IPS-NIHi11 (cell line): ENCODE data around the gene C21orf91.
"Not testable (repeated sequence)": the region's sequence is repeated elsewhere in the genome, so short reads cannot be mapped to it uniquely, and the experiment has no call there.

Experiments used
- DNase-seq: peaks from one replicate; pipeline ENCODE4 v3.0.0; 2012; ENCODE audit warnings: mixed read lengths, low spot score

Gene C21orf91

DNA sequence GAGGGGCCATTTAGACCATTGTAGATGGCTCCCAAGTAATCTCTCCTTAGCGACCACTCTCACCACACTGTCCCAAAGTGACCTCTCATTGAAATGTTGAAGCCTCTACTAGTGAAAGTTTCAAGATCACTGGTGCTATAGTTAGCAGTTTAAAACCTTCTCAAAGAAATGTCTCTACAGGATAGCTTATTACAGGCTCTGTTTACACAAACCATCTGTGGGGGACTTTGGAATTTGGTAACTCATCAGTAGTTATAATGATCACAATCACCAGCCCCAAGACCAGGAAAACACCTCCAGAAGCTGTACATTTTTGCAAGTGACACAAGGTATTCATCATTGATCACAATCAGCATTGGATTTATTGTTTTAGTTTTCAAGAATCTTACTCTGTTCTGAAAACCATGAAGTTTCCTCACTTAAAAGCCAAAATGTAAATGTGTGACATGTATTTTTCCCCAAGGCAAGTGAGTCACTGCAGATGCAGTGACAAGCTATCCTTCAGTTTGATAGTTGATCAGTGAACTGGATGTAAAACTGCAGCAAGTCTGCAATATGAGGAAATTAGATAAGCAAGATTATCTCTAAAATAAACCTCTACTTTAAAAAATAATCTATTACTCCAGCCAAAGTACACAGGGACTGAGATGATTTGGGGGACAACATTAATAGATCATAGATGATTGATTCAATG lies 41.9 kb downstream of the C21orf91 start:
- no peak for DNase-seq

GRCh38 chr21:17775431-17776126 lies 43.6 kb downstream of the C21orf91 start:
- DNase-seq: no peak

- DNase-seq: not testable (repeated sequence)
Observed at GRCh38 chr21:17775021-17775420, 44.1 kb downstream of the C21orf91 start.

GRCh38 chr21:17769447-17769845 lies 49.7 kb downstream of the C21orf91 start:
- DNase-seq: no peak

GRCh38 chr21:17768840-17769446 lies 50.2 kb downstream of the C21orf91 start:
- DNase-seq: no peak

DNA sequence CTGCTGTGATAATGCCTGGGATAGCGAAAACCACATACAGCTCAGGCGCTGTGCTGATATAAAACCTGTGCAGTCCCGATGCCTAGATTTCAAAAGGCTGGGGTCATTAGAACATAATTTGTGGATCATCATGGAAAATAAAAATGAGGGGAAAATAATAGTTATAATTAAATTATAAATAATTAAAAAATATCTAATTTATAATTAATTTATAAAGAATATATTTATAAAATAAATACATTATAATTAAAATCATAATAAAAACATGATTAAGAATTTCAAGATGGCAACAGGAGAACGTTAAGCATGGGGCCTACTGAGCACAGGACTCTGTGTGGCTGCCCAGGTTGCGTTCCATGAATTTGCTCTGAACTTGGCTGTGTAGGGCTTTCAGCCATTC lies 53.9 kb downstream of the C21orf91 start:
- DNase-seq: no peak

DNA sequence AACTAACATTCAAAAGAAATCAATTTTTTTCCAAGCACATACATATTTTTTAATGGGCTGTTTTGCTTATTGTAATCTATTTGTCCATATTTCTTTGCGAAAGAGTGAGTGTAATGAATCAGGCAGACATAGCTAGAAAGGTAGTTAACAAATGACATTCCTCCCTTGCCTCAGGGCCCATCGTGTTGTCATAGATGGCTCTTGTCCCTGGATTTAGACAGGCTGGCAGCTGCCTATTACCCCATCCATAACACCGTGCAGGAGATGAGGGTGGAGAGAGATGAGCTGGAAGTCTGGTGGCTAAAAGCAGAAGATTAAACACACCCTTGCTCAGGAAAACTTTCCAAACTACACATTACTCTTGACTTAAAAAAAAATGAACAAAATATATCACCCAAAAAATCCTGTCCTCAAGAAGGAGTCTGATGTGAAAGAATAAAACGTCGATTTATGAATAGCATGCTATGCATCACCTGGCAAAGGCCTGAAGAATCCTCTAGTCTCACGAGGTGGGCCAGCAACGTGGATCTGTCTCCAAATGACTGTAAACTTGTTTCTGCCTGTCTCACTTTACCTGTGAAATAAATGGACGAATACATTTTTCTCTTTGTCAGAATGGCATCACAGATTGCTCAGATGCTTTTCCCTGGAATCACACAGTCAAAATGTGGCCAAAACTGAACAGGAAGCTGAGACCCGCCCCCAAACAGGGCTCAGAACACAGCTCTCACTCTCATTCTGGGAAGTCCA lies 55.7 kb downstream of the C21orf91 start:
- DNase-seq: no peak

GRCh38 chr21:17759511-17760178 lies 59.5 kb downstream of the C21orf91 start:
- no peak for DNase-seq

DNA sequence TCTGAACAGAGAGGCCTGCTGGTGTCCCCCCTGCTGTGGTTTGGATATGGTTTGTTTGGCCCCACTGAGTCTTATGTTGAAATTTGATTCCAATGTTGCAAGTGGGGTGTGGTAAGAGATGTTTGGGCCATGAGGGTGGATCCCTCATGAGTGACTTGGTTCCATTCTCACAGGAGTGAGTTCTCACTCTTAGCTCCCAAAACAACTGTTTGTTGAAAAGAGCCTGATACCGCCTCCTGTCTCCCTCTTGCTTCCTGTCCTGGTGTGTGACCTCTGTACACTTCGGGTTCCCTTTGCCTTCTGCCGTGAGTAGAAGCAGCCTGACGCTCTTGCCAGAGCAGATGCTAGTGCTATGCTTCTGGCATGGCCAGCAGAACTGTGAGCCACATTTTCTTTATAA lies 60.5 kb downstream of the C21orf91 start:
- no peak for DNase-seq

- no peak for DNase-seq
Observed at GRCh38 chr21:17757671-17758070, 61.5 kb downstream of the C21orf91 start.

- DNase-seq: no peak
Observed at GRCh38 chr21:17753736-17754135, 65.4 kb downstream of the C21orf91 start.

DNA sequence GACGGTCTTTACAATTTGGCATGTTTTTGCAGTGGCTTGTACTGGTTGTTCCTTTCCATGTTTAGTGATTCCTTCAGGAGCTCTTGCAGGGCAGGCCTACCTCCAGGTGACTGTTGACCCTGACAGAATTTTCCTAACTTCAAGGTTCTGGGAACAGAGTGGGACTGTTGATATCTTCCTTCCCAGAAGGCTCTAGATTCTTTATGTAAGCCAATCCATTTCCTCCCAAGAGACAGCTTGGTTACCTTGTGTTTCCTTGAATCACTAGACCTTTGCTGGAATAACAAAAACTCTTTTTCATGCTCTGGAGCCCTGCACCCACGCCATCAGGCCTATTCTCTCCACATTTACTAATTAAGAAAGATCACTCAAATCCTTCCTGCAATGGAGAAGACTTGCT lies 67.0 kb downstream of the C21orf91 start:
- no peak for DNase-seq

GRCh38 chr21:17746920-17747319 lies 72.2 kb downstream of the C21orf91 start:
- DNase-seq: no peak

- no peak for DNase-seq
Observed at GRCh38 chr21:17745086-17745485, 74.1 kb downstream of the C21orf91 start.

DNA sequence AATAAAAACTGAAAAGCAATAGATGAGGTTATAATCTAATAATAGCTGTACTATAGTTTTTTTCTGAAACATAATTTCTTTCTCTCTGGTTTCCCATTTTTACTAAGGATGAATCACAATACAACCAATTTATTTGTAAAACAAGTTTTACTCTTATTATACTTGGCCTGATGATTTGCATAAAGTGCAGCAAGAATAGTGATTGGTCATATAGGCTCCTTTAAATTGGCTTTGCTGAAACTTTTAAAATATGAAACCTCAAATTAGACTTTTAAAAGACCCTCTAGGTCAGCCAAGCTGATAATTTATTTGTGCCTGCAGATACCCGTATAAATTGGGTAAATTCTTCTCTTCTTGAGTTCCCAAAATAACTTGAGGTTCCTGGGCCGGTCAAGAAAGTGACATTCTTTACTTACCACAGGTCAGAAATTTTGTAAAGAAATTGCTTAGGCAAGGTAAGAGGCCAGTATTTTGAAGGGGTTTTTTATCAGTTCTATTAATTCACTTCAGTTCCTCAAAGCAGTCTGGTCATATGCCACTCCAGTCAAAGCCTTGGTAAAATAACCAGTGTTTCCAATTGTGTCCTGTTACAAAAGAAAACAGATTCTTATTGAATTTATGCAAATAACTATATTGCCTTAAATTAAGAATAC lies 76.1 kb downstream of the C21orf91 start:
- DNase-seq: no peak

GRCh38 chr21:17742181-17742580 lies 77.0 kb downstream of the C21orf91 start:
- no peak for DNase-seq
